GM10266 (cell line): ENCODE measurements around the gene TEC.
A peak's percentile ranks its signal among the peaks of the same experiment; 100 is the strongest.

Experiments used
- DNase-seq: peaks from one replicate; pipeline ENCODE4 v3.0.0; 2012; ENCODE audit errors: extremely low spot score
- TF ChIP-seq, protein P1 (sequence below): IDR thresholded peaks from 2 replicates; pipeline ENCODE4 v1.5.1; 2012; ENCODE audit warnings: mild to moderate bottlenecking, low read depth; ENCODE audit not compliant: control insufficient read depth, insufficient read depth; ENCODE audit errors: missing control alignments

Gene TEC

DNA sequence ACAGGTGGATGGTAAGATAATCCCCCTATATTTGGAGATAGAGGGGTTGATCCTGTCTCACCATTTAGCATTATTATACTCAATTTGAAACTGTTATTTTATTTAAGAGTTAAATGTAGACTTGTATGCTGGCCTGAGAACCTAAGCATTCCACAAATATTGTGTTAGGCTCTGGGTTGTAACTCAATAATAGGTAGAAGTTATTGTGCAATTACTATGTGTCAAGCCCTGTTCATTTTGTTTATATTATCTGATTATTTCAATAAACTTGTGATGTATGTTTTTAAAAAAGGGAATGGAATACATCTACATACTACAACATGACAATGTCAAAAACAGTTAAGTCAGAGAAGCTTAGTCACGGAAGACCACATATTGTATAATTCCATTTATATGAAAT is 122.0 kb downstream of the TEC start:
- DNase-seq, result no peak
- TF ChIP-seq, protein P1, sequence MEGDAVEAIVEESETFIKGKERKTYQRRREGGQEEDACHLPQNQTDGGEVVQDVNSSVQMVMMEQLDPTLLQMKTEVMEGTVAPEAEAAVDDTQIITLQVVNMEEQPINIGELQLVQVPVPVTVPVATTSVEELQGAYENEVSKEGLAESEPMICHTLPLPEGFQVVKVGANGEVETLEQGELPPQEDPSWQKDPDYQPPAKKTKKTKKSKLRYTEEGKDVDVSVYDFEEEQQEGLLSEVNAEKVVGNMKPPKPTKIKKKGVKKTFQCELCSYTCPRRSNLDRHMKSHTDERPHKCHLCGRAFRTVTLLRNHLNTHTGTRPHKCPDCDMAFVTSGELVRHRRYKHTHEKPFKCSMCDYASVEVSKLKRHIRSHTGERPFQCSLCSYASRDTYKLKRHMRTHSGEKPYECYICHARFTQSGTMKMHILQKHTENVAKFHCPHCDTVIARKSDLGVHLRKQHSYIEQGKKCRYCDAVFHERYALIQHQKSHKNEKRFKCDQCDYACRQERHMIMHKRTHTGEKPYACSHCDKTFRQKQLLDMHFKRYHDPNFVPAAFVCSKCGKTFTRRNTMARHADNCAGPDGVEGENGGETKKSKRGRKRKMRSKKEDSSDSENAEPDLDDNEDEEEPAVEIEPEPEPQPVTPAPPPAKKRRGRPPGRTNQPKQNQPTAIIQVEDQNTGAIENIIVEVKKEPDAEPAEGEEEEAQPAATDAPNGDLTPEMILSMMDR, result no peak

DNA sequence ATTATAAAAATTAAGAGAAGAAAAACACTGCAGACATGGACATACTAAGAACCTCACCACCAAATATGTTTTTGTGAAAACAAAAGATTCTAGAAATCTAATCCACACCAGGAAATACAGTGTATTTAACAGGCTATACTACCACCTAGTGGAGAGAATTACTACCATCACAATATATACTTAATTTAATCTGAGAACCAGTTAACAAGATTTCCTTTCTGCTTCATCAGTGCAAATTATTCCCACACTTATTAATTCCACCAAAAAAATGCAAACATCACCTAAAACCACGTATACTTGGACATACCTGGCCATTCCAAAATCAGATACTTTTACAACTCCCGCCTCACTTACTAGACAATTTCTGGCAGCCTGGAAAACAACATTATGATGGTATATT is 128.6 kb downstream of the TEC start:
- TF ChIP-seq, protein P1, result peak; percentile 27
- peak; percentile 21 for DNase-seq

DNA sequence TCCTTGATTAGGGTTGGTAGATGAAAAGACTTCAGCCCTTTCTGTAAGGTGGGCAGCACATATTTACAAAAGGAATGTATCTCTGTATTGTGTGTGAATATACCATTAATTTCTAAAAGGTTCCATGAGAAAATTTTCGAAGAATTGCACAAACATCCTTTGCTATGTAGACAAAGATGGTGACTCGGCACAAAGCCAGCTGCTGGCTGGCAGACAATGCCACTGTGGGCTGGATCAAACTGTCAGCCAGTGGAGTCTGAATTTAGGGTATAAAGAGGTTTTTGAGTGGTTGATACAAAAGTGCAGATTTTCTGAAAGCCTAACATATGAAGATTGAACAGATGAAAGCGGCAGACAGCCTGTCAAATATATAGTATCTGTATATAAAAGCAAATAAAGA is 129.9 kb downstream of the TEC start:
- TF ChIP-seq, protein P1, result no peak
- DNase-seq, result no peak

DNA sequence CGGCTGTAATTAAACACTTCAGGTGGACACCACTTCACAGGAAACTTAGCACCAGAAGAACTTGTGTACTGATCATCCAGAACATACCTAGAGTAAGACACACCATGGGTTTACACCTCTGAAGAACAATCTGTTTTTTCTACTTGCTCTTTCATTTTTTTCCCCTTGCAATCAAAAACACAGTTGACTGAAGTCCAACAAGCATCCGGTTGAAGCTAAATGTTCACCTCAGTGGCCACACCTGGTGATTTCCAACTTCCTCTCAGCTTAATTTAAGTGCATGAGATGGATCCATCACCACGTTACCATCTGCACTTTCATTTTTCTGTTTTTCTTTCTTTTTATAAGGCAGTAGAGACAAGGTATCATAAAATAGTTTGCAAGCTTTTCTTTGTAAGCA is 130.7 kb downstream of the TEC start:
- TF ChIP-seq, protein P1, result no peak
- DNase-seq, result peak; percentile 11

DNA sequence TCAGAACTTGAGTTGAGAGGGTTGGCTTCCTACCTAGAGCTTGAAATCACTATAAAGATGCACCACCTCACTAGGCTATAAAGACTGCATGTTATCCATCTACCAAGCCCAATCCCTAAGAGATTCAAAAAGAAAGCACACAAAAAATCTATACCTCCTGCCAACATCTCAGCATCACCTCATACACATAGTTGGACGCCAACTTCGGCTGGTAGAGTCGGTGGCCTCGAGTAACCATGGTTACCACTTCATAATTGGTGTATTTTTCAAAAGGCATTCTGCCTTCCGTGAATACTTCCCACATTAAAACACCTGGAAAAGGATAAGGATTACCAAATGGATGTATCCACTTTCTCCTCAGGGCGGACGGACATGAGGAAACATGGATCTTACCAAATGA is 131.1 kb downstream of the TEC start:
- DNase-seq, result no peak
- TF ChIP-seq, protein P1, result no peak

DNA sequence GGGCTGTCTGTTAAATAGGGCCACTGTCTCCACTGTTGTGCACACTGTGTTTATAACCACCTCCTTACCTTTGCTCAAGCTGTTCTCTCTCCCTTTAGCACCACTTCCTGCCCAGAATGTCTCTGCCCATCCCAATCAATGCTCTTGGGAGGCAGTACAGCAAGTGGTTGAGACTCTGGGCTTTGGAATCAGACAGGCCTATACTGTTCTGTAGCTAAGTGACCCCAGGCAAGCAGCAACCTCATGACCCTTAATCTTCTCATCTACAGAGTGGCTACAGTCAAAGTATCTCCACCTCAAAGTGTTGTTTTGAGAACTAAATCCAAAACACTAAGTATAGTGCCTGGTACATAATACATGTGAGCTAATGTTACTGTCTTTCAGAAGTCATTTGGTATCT is 131.8 kb downstream of the TEC start:
- no peak for DNase-seq
- TF ChIP-seq, protein P1, result no peak

DNA sequence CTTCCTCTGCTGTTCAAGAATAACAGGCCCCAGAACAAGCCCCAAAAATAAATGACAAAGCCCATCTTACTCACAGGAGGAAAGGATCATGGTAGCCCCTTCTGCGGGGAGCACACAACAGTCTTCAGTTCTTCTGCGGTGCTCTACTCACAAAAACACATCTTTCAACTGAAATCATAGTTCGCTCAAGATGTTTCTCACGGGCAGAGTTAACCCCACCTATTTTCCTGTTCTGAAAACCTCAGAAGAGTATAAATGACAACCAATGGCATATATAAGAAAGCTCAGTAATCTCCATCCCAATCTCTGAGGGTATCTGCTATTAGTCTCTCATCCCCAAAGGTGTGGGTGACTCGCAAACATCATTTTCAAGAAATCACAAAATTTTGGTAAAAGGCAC is 135.6 kb downstream of the TEC start, which contains the start of gene TXK:
Gene TXK, minus strand, starts transcription at position 170 of the 400 bp plus-strand sequence. Its CDS starts 80 bp downstream, at position 90.
- TF ChIP-seq, protein P1, result no peak
- DNase-seq, result no peak
